ENCODE results near the gene VGF. TPM values are rescaled to one million over a fixed set of nuclear protein-coding genes. Genes with fewer than 3 reads are reported as not detected.
A peak's percentile ranks its signal among the peaks of the same experiment; 100 is the strongest.

Gene VGF
- total and polyA plus RNA-seq, 2 donors (not counting 3 experiments of a cell fraction or from before 2014, with no cell fraction given): 0.03 TPM; not detected in 1

GRCh38 chr7:101175664-101176063 is 10.3 kb upstream of the VGF start:
- CTCF ChIA-PET: interaction anchor here (1.0 to 6.3 kb wide), 2 partner anchors 16 to 31 kb away, joined by 3 to 39 read pairs; no protein-coding TSS in a partner anchor
- Histone ChIP-seq H3K4me2 (ENCODE audit: insufficient read depth, low read length) (no peak overlapping the region), H3K27ac (ENCODE audit: insufficient read depth, low read depth, low read length) (no peak overlapping the region), H3K9me1 (replicated peaks; ENCODE audit: control insufficient read depth, extremely low read depth, insufficient read depth, low read length) (no peaks in the 10 kb centered on the region), H4K20me1 (replicated peaks; ENCODE audit: control insufficient read depth, extremely low read depth, insufficient read depth, low read length) (no peaks in the 10 kb centered on the region), H3K4me1 (ENCODE audit: control insufficient read depth, extremely low read depth, insufficient read depth, low read length) (no peaks in the 10 kb centered on the region), H3K79me2 (ENCODE audit: control insufficient read depth, insufficient read depth, low read length) (no peaks in the 10 kb centered on the region), H3K9ac (replicated peaks; ENCODE audit: extremely low read depth, insufficient read depth, low read length) (no peak overlapping the region), H3K36me3 (ENCODE audit: control insufficient read depth in 2 of 2, extremely low read depth in 1 of 2, insufficient read depth in 2 of 2, low read length in 2 of 2) (no peaks in the 10 kb centered on the region), H3K9me3 (replicated peaks; ENCODE audit: control insufficient read depth, insufficient read depth, low read length) (no peaks in the 10 kb centered on the region), H3K27me3 (ENCODE audit: control insufficient read depth in 2 of 2, insufficient read depth in 2 of 2, low read length in 2 of 2) (peaks cover 77 to 84% of the 10 kb centered on the region in 2 experiments), H3K4me3 (replicated peaks in 1 of 3; ENCODE audit: insufficient read depth in 1 of 3, low read depth in 1 of 3, low read length in 3 of 3) (no peak overlapping the region), H2AFZ (ENCODE audit: low read depth, low read length) (no peak overlapping the region)
- POLR2A ChIA-PET: no interaction called here
- dilution Hi-C loops (cut with MboI; ENCODE audit: extremely low pct_ligation_motif_present, low sequenced_read_pairs) (no loop called here), intact Hi-C loops (cut with micrococcal nuclease) (loop anchor here (10.0 kb wide), 1 partner anchor 559 kb away; no protein-coding TSS in a partner anchor)
- FAIRE-seq (no peak), DNase-seq (ENCODE audit: low read depth, low spot score) (no peak)
- TF ChIP-seq EZH2 (IDR thresholded peaks at IDR 0.05; ENCODE audit: borderline replicate concordance, low read depth, low read length, severe bottlenecking): peak; percentile 54
- TF ChIP-seq POLR2A (IDR thresholded peaks at IDR 0.05; ENCODE audit: low read depth, low read length): no peak
- TF ChIP-seq GATA2 (IDR thresholded peaks at IDR 0.05; ENCODE audit: insufficient read depth, insufficient read length, low read depth, low read length): no peak
- no peak for TF ChIP-seq POLR2AphosphoS5 (IDR thresholded peaks at IDR 0.05; ENCODE audit: insufficient read depth, low read depth, low read length)
- no peak for TF ChIP-seq JUN (IDR thresholded peaks at IDR 0.05; ENCODE audit: borderline replicate concordance, insufficient read depth, insufficient read length, low read depth)
- TF ChIP-seq MYC (IDR thresholded peaks at IDR 0.05; ENCODE audit: low read depth, low read length): no peak
- TF ChIP-seq MAX (IDR thresholded peaks at IDR 0.05; ENCODE audit: insufficient read depth, insufficient read length): no peak
- TF ChIP-seq FOS (IDR thresholded peaks at IDR 0.05; ENCODE audit: borderline replicate concordance, insufficient read depth, low read length): no peak
- BruUV-seq (replicated peaks): no TSS peak

Measured in endothelial cell of umbilical vein (primary cell).